HFFc6 (cell line): Measurements from ENCODE around the gene PTPRD. TPM values are rescaled to one million over a fixed set of nuclear protein-coding genes. Genes with fewer than 3 reads are reported as not detected.

Source experiments
- DNase-seq: peaks from one replicate; pipeline ENCODE4 v3.0.0-alpha.2; 2018
- H3K27ac Mint-ChIP-seq: 2 replicates; pipeline ENCODE4 v1.8.0; 2020; ENCODE audit warnings: mild to moderate bottlenecking, mixed read lengths
- H3K27me3 Mint-ChIP-seq: 2 replicates; pipeline ENCODE4 v1.8.0; 2021; ENCODE audit warnings: mild to moderate bottlenecking, moderate library complexity, mixed read lengths; ENCODE audit not compliant: insufficient read depth
- H3K36me3 Mint-ChIP-seq: 2 replicates; pipeline ENCODE4 v1.8.0; 2021; ENCODE audit warnings: low read depth, mixed read lengths
- H3K4me1 Mint-ChIP-seq: 2 replicates; pipeline ENCODE4 v1.8.0; 2020; ENCODE audit warnings: low read depth, mixed read lengths
- H3K4me3 Mint-ChIP-seq: 2 replicates; pipeline ENCODE4 v1.8.0; 2020; ENCODE audit warnings: mild to moderate bottlenecking, moderate library complexity, mixed read lengths
- H3K9me3 Mint-ChIP-seq: 2 replicates; pipeline ENCODE4 v1.8.0; 2020; ENCODE audit warnings: mild to moderate bottlenecking, mixed read lengths
- total RNA-seq, 6 experiments: library from RNA; stranded (reverse); fragmentation: NEBNext Ultra II Directional; extraction: Animal tissue kit (Norgen Biotek cat#: 25700); gene quantifications; 2 replicates in 1 of 6; 3 replicates in 5 of 6; pipeline ENCODE4 v1.2.3, GENCODE V29; 2021
- TF ChIP-seq, protein P1 (sequence below): fragments of 200-600 bp; sonication (generic); IDR thresholded peaks from 2 replicates; pipeline ENCODE4 v1.5.0; 2021; ENCODE audit warnings: antibody characterized with exemption, mild to moderate bottlenecking

Gene PTPRD
- total RNA-seq, 6 experiments from 2014 or later: not detected

DNA sequence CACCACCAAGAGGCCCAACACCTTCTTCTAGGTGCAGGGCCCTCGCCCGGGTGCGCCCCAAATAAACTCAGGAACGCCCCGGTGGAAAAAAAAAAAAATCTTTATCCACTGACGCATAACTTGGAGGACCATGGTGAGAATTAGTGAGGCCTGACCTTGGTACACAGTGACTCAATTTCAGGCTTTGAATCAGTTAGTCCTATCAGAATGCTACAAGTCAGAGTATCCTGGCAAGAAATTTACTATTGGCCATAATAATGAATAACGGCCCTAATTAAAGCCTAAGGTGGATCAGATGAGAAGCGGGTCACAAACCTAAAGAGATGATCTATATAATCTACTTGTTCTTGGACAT, 1899.0 kb downstream of the PTPRD start:
- H3K4me3 Mint-ChIP-seq: no peak overlapping the region
- peaks cover 30% of the 10 kb centered on the region for H3K9me3 Mint-ChIP-seq
- DNase-seq: no peak
- H3K4me1 Mint-ChIP-seq: no peaks in the 10 kb centered on the region
- TF ChIP-seq, protein P1, sequence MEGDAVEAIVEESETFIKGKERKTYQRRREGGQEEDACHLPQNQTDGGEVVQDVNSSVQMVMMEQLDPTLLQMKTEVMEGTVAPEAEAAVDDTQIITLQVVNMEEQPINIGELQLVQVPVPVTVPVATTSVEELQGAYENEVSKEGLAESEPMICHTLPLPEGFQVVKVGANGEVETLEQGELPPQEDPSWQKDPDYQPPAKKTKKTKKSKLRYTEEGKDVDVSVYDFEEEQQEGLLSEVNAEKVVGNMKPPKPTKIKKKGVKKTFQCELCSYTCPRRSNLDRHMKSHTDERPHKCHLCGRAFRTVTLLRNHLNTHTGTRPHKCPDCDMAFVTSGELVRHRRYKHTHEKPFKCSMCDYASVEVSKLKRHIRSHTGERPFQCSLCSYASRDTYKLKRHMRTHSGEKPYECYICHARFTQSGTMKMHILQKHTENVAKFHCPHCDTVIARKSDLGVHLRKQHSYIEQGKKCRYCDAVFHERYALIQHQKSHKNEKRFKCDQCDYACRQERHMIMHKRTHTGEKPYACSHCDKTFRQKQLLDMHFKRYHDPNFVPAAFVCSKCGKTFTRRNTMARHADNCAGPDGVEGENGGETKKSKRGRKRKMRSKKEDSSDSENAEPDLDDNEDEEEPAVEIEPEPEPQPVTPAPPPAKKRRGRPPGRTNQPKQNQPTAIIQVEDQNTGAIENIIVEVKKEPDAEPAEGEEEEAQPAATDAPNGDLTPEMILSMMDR: no peak
- no peaks in the 10 kb centered on the region for H3K27me3 Mint-ChIP-seq
- H3K36me3 Mint-ChIP-seq: no peaks in the 10 kb centered on the region
- no peak overlapping the region for H3K27ac Mint-ChIP-seq

DNA sequence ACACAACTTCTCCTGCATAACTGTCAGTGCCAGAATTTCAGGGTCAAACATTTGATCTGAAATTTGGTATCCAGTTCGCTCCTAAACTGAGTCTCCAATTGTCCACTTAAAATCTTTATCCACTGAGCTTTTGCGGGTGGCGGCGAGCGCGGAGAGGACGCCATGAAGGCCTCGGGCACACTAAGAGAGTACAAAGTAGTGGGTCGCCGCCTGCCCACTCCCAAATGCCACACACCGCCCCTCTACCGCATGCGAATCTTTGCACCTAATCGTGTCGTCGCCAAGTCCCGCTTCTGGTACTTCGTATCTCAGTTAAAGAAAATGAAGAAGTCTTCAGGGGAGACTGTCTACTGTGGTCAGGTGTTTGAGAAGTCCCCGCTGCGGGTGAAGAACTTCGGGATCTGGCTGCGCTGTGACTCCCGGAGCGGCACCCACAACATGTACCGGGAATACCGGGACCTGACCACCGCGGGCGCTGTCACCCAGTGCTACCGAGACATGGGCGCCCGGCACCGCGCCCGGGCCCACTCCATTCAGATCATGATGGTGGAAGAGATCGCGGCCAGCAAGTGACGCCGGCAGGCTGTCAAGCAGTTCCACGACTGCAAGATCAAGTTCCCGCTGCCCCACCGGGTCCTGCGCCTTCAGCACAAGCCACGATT, 1899.5 kb downstream of the PTPRD start:
- Mint-ChIP-seq H3K27me3 (no peaks in the 10 kb centered on the region), H3K4me3 (no peak overlapping the region), H3K27ac (no peak overlapping the region), H3K9me3 (peaks cover 25% of the 10 kb centered on the region), H3K4me1 (no peaks in the 10 kb centered on the region), H3K36me3 (no peaks in the 10 kb centered on the region)
- TF ChIP-seq, protein P1: no peak
- no peak for DNase-seq

DNA sequence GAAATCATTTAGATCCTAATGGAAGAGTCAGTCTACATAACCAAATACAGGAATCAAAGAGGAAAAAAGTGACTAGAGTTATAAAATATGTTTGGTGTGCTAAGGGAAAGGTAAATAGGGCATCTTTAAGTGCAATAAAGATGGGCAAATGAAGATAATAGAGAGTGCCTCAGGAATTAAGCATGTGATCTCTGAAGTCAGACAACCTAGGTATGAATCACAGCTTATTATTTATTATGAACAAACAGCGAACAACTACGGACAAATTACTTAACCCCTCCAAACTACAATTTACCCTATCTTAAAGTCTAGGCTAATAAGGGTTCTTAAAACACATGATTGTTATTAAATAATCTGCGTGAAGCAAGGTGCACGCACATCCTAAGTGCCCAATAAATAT, 1903.1 kb downstream of the PTPRD start:
- DNase-seq: no peak
- Mint-ChIP-seq H3K4me1 (no peaks in the 10 kb centered on the region), H3K4me3 (no peak overlapping the region), H3K27ac (no peak overlapping the region), H3K36me3 (no peaks in the 10 kb centered on the region), H3K9me3 (peaks cover 29% of the 10 kb centered on the region), H3K27me3 (no peaks in the 10 kb centered on the region; the same call in 1 of the 2 replicates)
- TF ChIP-seq, protein P1: no peak

DNA sequence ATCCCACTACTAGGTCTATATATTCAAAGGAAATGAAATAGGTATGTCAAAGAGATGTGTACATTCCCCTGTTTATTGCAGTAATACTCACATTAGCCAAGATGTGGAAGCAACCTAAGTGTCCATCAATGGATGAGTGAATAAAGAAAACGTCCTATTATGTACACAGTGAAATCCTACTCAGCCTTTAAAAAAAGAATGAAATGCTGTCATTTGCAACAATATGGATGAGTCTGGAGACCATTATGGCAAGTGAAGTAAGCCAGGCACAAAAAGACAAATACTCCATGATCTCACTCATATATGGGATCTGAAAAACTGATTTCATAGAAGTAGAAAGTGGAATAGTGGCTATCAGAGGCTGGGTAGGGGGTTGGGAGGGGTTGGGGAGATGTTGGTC, 1904.1 kb downstream of the PTPRD start:
- DNase-seq: no peak
- no peak overlapping the region for H3K4me3 Mint-ChIP-seq
- H3K27ac Mint-ChIP-seq: no peak overlapping the region
- H3K4me1 Mint-ChIP-seq: no peaks in the 10 kb centered on the region
- H3K9me3 Mint-ChIP-seq: peaks cover 30% of the 10 kb centered on the region
- TF ChIP-seq, protein P1: no peak
- no peaks in the 10 kb centered on the region for H3K36me3 Mint-ChIP-seq
- H3K27me3 Mint-ChIP-seq: no peaks in the 10 kb centered on the region; the same call in 1 of the 2 replicates

DNA sequence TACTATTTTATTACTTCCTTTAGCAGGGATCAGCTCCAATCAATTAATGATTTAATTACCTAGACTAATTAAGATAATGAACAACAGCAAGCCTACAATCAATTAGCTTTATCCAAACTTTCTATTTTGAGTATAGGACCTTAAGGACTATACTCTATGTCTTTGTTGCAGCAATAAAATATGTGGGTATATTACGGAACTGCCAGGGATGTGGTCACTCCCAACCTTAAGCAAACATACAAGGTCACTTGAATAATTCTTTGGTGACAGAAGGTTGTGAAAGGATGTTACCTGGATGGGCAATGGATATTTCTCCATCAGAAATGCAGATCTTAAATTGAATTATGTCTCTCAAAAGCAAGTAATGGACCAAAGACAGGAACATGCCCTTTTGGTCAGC, 1905.8 kb downstream of the PTPRD start:
- no peak for DNase-seq
- H3K4me1 Mint-ChIP-seq: no peaks in the 10 kb centered on the region
- TF ChIP-seq, protein P1: no peak
- no peaks in the 10 kb centered on the region for H3K36me3 Mint-ChIP-seq
- peaks cover 38% of the 10 kb centered on the region for H3K9me3 Mint-ChIP-seq
- H3K27ac Mint-ChIP-seq: no peak overlapping the region
- H3K27me3 Mint-ChIP-seq: no peaks in the 10 kb centered on the region; the same call in 1 of the 2 replicates
- no peak overlapping the region for H3K4me3 Mint-ChIP-seq

DNA sequence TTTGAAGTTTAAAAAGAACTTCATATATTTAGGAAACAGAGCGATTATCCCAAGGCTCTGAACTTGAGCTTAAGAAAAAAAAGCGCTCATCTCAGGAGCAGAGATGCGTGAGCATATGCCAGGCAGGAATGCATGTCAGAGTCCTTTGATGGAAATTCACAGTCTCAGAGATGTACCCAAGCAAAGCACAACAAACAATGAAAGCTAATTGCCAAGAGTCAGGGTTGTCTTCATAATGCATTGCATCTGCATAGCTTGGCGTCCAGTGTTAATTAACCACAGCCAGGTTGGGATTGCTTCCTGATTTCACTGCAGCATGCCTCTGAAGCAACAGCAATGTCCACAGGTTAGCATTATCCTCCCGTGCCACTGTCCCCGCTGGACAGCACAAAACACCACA, 1906.3 kb downstream of the PTPRD start:
- TF ChIP-seq, protein P1: no peak
- H3K4me1 Mint-ChIP-seq: no peaks in the 10 kb centered on the region
- H3K9me3 Mint-ChIP-seq: peaks cover 42% of the 10 kb centered on the region
- H3K4me3 Mint-ChIP-seq: no peak overlapping the region
- DNase-seq: no peak
- no peak overlapping the region for H3K27ac Mint-ChIP-seq
- no peaks in the 10 kb centered on the region for H3K36me3 Mint-ChIP-seq
- no peaks in the 10 kb centered on the region; the same call in 1 of the 2 replicates for H3K27me3 Mint-ChIP-seq
